ENCODE measurements around the gene MACROH2A2. TPM values are rescaled to one million over a fixed set of nuclear protein-coding genes. Genes with fewer than 3 reads are reported as not detected.

The MACROH2A2 gene
- total RNA-seq, 1 experiment from 2014 or later = 11.3 TPM

- H2BK20ac ChIP-seq (ENCODE audit: low read depth, low read length, poor library complexity, severe bottlenecking) = no peak overlapping the region
- H3K27me3 Mint-ChIP-seq (ENCODE audit: low read depth) = peaks cover 4% of the 10 kb centered on the region; the same call in 1 of the 2 replicates
- no peak overlapping the region for H3K4me2 ChIP-seq (ENCODE audit: insufficient read depth, insufficient read length, low read length)
- H3K56ac ChIP-seq (ENCODE audit: insufficient read length, low read depth, low read length) = no peak overlapping the region
- H3K36me3 Mint-ChIP-seq (ENCODE audit: insufficient read depth in 1 of 3, low read depth in 3 of 3) = peaks cover 4 to 22% (median 7%) of the 10 kb centered on the region in 3 experiments; a peak in 5 of 7 replicates
- H2BK5ac ChIP-seq (ENCODE audit: insufficient read length, low read length) = no peak overlapping the region
- no peak overlapping the region for H3K9ac ChIP-seq (ENCODE audit: extremely low read depth, insufficient read length, low read length)
- H3K18ac ChIP-seq (ENCODE audit: insufficient read length, low read depth, low read length) = no peak overlapping the region
- H2BK120ac ChIP-seq (ENCODE audit: low read depth, low read length, poor library complexity, severe bottlenecking) = no peak overlapping the region
- no peak overlapping the region for H3K27ac Mint-ChIP-seq
- H3K79me2 ChIP-seq (ENCODE audit: insufficient read depth, low read length) = no peaks in the 10 kb centered on the region
- no peak overlapping the region for H4K8ac ChIP-seq (replicated peaks; ENCODE audit: insufficient read length, low read depth, low read length)
- no peak overlapping the region for H2BK12ac ChIP-seq (ENCODE audit: insufficient read length, low read depth, low read length)
- H4K20me1 ChIP-seq (ENCODE audit: control insufficient read depth, insufficient read depth, insufficient read length) = no peaks in the 10 kb centered on the region
- H3K27me3 ChIP-seq (ENCODE audit: insufficient read depth, low read length) = no peaks in the 10 kb centered on the region
- no peak for TF ChIP-seq CTCF (conservative IDR thresholded peaks at IDR 0.05)
- H3K9me3 Mint-ChIP-seq = no peaks in the 10 kb centered on the region
- no peak for DNase-seq
- no peak overlapping the region for H3K27ac ChIP-seq (ENCODE audit: insufficient read length, low read depth, low read length)
- H3K4me3 Mint-ChIP-seq = no peak overlapping the region
- no peaks in the 10 kb centered on the region for H3K79me1 ChIP-seq (ENCODE audit: insufficient read depth, low read depth, low read length, poor library complexity, severe bottlenecking)
- H2AFZ ChIP-seq (ENCODE audit: low read length) = no peak overlapping the region
- H3K4ac ChIP-seq (ENCODE audit: low read depth, low read length) = no peak overlapping the region
- H3K23ac ChIP-seq (ENCODE audit: insufficient read length, low read depth, low read length) = no peak overlapping the region
- no CpG with 5 or more reads among the region's 3 CpGs for WGBS (ENCODE audit: extremely low coverage, insufficient read length, low lambda C conversion rate)
- no peak overlapping the region for H3K14ac ChIP-seq (ENCODE audit: insufficient read depth, low read length)
- H3T11ph ChIP-seq (ENCODE audit: low read length) = no peak overlapping the region
- no peak overlapping the region for H4K5ac ChIP-seq (ENCODE audit: insufficient read length, low read depth, low read length)
- H3K4me1 Mint-ChIP-seq = peaks cover 8% of the 10 kb centered on the region in 2 experiments
- no peak overlapping the region for H4K91ac ChIP-seq (ENCODE audit: insufficient read length, low read depth, low read length)
- H3K9me3 ChIP-seq (ENCODE audit: control insufficient read depth, low read depth, low read length) = no peaks in the 10 kb centered on the region
- no peaks in the 10 kb centered on the region for H3K23me2 ChIP-seq (ENCODE audit: insufficient read length, low read depth, low read length, poor library complexity, severe bottlenecking)
- H3K4me1 ChIP-seq (ENCODE audit: insufficient read depth, low read length) = no peaks in the 10 kb centered on the region
- no peak overlapping the region for H2AK5ac ChIP-seq (ENCODE audit: insufficient read length, low read length)
- no peak overlapping the region for H2BK15ac ChIP-seq (ENCODE audit: low read depth, low read length)
These were observed 49.0 kb downstream of the MACROH2A2 start for GRCh38 chr10:70101668-70102067.

Data from H9 (cell line).